ENCODE measurements around the gene GPATCH2. TPM values are rescaled to one million over a fixed set of nuclear protein-coding genes. Genes with fewer than 3 reads are reported as not detected.

GPATCH2 gene
- total RNA-seq, 1 donor from 2014 or later: 12.8 TPM

- DNase-seq (ENCODE audit: extremely low read depth, low read depth, low spot score): no peak
Observed at GRCh38 chr1:217379336-217379735, 251.6 kb downstream of the GPATCH2 start.

Other genes starting within 250 kb of the GPATCH2 start
- gene SPATA17, start 254 bp upstream of the GPATCH2 start, total RNA-seq: 0.58 TPM in 1 of 2 replicates, not detected in the other

Data from glomerular endothelial cell (primary cell).